Spleen (tissue), 7 donors: Measurements from ENCODE around the gene OR10P1.

Experiments used
- POLR2A ChIP-seq, 3 donors: fragments of 450-650 bp; IDR thresholded peaks; one replicate each; pipeline ENCODE4 v1.5.1; 2017; ENCODE audit warnings: antibody characterized with exemption in 3 of 3, mild to moderate bottlenecking in 1 of 3
- POLR2AphosphoS5 ChIP-seq, 3 donors: sonication (generic); formaldehyde crosslinking; IDR thresholded peaks; one replicate each; pipeline ENCODE4 v1.5.1; 2017; ENCODE audit warnings: antibody characterized with exemption in 3 of 3
- TF ChIP-seq, protein P1 (sequence below), 11 experiments: fragments of 200-600 bp in 7 of 11; fragments of 450-650 bp in 4 of 11; sonication (generic) in 4 of 11; IDR thresholded peaks in 8 of 11; conservative IDR thresholded peaks in 3 of 11; 1 replicate in 7 of 11; 2 replicates in 4 of 11; pipeline versions ENCODE4 v1.4.0 to v1.8.0; 2016 to 2021; ENCODE audit warnings: antibody characterized with exemption in 11 of 11, inconsistent platforms in 4 of 11, mild to moderate bottlenecking in 1 of 11
- donor health status: DM: no; HTN: no; CAD: no; lungs with moderate emphysema.
- donor health status: DM: no; HTN: no; CAD: no.
- donor health status: DM: no; HTN: no; CAD: no.

DNA sequence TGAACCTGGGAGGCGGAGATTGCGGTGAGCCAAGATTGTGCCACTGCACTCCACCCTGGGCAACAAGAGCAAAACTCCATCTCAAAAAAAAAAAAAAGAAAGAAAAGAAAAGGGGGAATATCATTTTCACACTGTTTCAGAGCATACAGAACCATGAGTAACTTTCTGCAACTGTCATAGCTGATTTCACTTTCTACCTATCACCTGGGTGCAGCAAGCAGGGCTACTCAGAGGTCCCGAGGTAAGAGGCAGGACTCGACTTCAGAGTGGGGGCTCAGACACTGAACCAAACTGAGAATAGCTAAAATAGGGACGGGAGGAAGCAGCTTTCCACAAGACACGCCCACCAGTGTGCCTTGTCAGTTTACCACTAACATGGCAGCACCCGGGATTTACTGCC is 29.8 kb downstream of the OR10P1 start:
- TF ChIP-seq POLR2A (IDR thresholded peaks at IDR 0.05) = no peak
- TF ChIP-seq POLR2AphosphoS5 (IDR thresholded peaks at IDR 0.05) = no peak
- TF ChIP-seq, protein P1, sequence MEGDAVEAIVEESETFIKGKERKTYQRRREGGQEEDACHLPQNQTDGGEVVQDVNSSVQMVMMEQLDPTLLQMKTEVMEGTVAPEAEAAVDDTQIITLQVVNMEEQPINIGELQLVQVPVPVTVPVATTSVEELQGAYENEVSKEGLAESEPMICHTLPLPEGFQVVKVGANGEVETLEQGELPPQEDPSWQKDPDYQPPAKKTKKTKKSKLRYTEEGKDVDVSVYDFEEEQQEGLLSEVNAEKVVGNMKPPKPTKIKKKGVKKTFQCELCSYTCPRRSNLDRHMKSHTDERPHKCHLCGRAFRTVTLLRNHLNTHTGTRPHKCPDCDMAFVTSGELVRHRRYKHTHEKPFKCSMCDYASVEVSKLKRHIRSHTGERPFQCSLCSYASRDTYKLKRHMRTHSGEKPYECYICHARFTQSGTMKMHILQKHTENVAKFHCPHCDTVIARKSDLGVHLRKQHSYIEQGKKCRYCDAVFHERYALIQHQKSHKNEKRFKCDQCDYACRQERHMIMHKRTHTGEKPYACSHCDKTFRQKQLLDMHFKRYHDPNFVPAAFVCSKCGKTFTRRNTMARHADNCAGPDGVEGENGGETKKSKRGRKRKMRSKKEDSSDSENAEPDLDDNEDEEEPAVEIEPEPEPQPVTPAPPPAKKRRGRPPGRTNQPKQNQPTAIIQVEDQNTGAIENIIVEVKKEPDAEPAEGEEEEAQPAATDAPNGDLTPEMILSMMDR (IDR thresholded peaks at IDR 0.05 in 8 of 11, conservative IDR thresholded peaks at IDR 0.05 in 3 of 11) = no peak
